UCSD-AML1 (cell line): ENCODE measurements around the gene SIDT1.

Experiments used
- DNase-seq: peaks from one replicate; lab custom pipeline; 2025; ENCODE audit not compliant: unreplicated experiment; lab: John Stamatoyannopoulos, UW

SIDT1 gene

GRCh38 chr3:113531826-113532697 is at the start of gene SIDT1:
TSS of gene SIDT1 (plus strand) at chr3:113532555. CDS start at chr3:113533022, 467 bp downstream.
- no peak for DNase-seq

GRCh38 chr3:113485161-113485609 is 47.2 kb upstream of the SIDT1 start:
- DNase-seq, result no peak

- peak; percentile 9 for DNase-seq
These were observed 37.3 kb upstream of the SIDT1 start for GRCh38 chr3:113495035-113495434.

DNA sequence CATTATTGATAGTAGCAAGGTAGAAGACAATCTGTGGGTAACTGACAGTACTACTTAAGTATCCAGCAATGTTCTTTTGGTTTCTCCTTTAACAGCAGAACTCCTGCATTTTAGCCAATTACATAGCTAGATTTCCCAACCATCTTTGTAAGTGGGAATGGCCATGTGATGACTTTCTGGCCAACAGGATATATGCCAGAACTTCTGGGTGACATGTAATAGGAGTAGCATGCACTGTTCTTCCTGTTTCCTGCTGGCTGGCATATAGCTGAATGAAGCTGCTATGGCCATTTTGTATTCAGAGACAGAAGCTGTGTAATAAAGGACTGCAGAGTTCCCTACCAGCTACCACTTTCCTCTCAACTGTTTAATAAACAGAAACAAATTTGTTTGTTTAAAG is 35.4 kb upstream of the SIDT1 start:
- DNase-seq, result no peak

GRCh38 chr3:113498221-113499005 is 33.9 kb upstream of the SIDT1 start:
- no peak for DNase-seq

GRCh38 chr3:113499081-113499480 is 33.3 kb upstream of the SIDT1 start:
- DNase-seq, result no peak

DNA sequence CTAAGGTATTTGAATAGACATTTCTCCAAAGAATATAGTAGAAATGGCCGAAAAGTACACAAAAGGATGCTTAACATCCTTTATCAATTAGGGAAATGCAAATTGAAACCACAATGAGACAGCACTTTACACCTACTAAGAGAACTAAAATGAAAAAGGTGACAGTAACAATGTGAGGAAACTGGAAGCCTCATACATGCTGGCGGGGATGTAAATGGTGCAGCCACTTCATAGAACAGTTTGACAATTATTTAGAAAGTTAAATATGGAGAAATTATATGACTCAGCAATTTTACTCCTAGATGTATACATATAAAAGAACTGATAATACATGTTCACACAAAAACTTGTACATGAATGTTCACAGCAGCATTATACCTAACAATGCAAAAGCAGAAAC is 30.8 kb upstream of the SIDT1 start:
- no peak for DNase-seq

DNA sequence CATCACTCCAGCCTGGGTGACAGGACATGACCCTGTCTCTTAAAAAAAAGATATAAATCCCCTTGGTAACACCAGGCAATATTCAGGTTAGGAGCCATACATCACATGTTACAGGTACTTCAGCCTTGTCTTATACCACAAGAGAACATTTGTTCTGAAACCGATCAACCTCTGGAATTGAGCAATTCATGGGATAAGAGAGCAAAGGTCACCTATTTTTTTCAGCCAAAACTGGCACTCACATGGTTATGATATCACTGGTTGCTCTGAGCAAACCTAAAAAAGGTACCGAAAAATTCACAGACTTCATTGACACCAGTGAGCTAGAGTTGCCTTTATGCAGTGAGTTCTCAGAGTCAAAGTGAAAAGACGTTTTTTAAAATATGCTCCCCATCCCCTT is 26.5 kb upstream of the SIDT1 start:
- no peak for DNase-seq

DNA sequence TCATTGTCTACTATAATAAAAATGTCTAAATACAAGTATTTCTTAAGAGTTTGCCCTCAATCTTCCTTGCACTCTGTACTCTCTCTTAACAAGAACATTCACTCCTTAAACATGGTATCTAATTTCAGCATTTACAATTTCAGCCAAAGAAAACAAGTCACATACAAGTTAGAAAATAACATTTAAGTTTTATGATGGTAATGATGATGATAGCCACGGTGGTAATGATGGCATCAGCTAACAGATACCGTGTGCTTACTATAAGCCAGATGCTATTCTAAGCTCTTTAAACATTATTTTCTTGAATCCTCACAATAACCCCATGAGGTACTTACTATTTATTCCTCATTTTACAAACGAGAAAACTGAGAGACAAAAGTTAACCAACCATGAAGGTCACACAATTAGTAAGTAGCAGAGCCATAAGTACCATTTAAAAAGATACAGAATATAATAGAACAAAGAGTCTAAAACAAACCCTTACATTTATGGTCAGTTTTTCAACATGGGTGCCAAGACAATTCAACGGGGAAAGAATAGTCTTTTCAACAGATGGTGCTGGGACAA is 24.8 kb upstream of the SIDT1 start:
- DNase-seq, result no peak

DNA sequence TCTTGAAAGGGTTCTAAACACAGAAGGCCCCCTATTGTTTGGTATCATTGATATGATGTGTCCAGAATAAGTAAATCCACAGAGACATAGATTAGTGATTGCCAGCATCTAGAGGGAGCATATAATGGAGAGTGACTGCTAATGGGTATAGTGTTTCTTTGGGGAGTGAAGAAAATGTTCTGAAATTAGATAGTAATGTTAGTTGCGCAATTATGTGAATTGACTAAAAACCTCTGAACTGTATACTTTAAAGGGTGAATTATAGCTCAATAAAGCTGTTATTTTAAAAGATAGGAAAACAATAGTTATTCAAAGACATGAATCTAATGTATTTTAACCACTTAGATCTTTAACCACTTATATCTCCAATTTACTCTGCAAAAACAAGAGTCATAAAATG is 23.4 kb upstream of the SIDT1 start:
- no peak for DNase-seq

DNA sequence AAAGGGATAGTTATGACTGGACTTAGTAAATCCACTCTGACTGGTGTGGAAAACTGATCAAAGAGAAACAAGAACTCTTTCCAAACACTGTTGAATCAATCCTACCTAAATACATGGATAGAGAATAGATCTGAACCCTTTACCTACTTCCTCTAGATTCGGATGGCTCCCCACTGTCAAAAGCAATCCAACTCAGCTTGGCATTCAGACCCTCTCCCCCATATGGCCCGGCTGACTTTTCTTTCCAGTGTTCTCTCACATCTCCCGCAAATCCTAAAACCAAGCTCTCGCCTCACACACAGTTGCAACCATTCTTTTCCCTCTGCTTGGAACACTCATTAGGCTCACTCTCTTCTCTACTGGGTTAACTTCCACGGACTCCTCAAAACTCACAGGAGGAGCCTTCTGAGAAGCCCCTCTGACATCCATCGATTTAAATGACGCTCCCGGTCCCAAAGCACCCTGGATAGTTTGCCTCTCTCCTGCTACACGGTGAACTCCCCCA is 18.0 kb upstream of the SIDT1 start:
- no peak for DNase-seq

- DNase-seq, result peak; percentile 39
These were observed 16.2 kb upstream of the SIDT1 start for GRCh38 chr3:113516115-113516505.

DNA sequence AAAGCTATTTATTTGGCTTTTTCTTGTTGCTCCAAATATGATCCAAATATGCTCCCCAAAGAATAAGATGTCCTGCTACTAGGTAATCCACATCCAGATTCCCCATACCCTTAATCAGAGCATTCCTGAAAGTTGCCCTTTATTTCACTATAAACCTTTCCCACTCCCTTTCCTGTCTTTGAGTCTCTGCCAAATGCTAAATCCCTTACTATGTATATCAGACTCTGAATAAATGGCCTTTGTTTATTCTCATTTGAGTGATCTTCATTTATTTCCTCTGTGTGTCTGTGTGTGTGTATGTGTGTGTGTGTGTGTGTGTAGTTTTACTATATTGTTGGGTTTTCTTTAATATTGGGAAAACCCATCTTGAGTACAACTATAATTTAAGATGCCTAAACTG is 10.4 kb upstream of the SIDT1 start:
- no peak for DNase-seq

DNA sequence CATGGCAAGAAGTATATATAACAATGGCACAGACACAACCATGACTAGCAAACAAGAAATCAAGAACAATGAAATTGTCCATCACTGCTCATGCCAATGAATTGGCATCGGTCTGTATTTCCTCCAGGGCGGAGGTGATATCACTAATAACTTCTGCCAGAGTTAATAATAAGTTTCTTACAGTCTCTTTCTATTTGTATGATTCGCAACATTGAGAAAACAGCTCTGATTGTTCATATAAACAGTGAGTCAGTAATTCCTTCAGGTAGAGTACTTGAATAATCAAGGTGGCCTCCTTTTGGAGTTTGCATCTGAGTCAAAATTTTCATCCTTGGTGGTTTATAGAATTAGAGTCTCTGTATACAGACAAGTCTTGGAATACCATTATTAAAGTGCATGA is 9.1 kb upstream of the SIDT1 start:
- no peak for DNase-seq

DNA sequence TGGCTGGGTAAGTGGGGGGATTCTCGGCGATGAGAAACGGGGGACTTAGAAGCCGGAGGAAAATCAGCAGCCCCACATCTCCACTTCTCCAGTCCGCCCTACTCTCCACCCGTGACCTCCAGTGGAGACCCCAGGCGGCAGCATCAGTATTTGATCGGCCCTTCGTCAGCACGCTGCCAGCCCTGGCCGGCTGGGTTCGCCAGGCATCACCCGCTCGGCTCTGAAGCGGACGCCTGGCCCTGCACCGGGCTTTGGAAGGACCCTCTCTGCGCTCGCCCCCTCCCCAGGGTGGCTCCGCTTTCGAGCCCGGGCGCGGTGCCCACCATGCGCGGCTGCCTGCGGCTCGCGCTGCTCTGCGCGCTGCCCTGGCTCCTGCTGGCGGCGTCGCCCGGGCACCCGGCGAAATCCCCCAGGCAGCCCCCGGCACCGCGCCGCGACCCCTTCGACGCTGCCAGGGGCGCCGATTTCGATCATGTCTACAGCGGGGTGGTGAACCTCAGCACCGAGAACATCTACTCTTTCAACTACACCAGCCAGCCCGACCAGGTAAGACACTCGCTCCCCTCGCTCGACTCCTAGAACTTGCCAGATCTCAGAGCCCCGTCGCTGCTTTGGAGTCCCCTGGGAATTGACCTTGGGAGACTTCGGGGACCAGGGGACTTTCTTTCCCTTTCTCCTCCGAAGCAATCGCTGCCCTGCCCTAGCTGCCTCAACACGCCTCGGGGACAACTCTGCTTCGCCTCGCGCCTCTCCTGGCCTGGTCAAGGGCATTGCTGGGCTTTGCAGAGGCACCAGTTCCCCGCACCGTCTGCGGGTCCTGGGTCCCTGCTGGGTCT is 561 bp downstream of the SIDT1 start:
- peak; percentile 36 for DNase-seq

DNA sequence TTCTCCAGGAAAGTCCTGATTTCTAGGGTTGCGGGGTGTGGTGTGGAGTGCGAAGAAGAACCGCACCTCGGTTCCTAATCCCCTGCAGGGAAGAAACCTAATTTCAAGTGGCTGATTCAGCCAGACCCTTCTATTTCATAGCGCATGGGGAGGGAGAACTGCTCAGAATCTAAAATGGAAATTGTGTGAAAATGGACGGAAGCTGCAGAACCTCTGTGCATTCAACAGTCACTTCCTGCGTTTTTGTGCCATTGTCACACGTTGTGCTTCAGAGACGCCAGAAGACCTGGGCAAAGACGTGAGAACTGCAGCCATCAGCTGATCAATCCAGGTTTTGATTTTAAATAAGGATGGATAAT is 1.2 kb downstream of the SIDT1 start:
- no peak for DNase-seq

- no peak for DNase-seq
These were observed 2.0 kb downstream of the SIDT1 start for GRCh38 chr3:113534365-113534764.

DNA sequence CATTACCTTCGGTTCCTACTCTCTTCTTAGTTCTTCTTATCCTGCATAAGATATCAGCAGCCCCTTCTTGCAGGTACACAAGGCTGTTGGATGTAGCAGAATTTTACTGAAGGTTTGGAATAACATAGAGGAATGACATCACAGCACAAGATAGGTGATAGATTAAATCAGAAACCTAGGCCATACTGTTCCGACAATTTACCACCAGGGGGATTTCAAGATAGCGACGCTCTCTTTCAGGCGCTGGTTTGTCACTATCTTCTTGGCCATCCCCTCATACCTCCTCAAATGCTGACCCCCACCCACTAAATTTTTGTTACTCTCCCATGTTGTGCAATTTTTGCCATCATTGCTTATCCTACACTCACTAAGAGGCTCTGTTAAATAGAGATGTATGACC is 3.5 kb downstream of the SIDT1 start:
- no peak for DNase-seq

DNA sequence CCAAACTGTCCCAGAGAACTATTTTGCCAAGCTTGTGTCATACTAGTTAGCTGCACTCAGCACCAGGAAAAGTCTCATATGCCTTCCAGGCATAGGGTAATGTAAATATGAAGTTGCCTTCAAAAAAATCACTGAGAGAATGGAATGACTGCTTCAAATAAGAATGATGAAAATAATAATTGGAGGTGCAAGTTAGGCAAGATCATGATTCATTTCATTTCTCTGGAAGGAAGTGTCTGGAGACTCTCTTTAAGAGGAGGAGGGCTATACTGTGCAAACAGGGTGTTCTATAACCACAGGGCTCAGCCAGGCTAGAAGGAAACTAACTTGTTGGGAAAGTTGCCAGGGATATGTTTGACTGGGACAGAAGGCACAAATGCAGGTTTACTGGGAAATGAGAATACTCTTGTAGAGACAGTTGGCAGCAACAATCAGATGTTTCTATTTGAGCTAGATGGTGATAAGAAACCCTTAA is 4.3 kb downstream of the SIDT1 start:
- DNase-seq, result no peak

DNA sequence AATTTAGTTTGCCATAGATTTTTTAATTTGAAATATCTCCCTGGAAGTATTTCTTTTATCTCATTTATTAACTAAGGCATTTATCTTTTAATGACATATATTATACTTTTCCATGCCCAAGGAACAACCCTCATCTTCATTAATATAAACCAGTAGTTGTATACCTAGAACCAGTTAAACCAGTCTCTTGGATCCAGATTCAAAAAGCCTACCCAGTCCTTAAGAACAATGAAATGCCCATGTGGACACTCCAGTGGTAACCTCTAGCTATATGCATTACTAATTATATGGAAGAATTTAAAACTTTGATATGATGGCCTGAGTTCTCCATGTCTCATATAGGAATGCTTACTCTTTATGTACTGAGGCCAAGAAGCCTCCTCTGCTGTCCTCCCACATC is 4.8 kb downstream of the SIDT1 start:
- DNase-seq, result no peak

- DNase-seq, result no peak
These were observed 9.2 kb downstream of the SIDT1 start for GRCh38 chr3:113541519-113541918.
